NCI-H1105 (cell line): ENCODE measurements around the gene CHID1.

Experiments used
- DNase-seq: peaks from one replicate; lab custom pipeline; 2025; lab: John Stamatoyannopoulos, UW

The CHID1 gene

DNA sequence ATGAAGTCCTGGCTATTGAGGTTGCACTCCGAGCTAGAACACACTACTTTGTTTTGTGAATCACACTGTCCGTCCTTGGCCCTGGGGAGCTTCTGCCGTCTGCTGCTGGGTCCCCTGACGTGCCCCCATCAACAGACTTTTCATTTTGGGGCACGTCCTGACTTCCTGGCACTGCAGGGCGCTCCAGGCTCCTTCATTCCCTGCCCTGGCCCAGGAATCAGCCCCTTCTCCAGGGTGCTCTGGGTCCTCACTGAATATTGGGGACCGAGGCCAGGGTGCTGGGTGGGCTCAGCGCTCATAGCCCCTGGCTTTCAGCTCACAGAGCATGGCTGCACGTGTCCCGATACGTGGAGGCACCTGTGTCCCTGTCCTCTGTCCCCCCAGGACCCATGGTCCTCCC, 45.7 kb downstream of the CHID1 start:
- DNase-seq, result no peak

- DNase-seq, result no peak
Observed at GRCh38 chr11:863910-864827, 46.4 kb downstream of the CHID1 start.

GRCh38 chr11:863023-863909, 47.3 kb downstream of the CHID1 start:
- DNase-seq, result no peak

DNA sequence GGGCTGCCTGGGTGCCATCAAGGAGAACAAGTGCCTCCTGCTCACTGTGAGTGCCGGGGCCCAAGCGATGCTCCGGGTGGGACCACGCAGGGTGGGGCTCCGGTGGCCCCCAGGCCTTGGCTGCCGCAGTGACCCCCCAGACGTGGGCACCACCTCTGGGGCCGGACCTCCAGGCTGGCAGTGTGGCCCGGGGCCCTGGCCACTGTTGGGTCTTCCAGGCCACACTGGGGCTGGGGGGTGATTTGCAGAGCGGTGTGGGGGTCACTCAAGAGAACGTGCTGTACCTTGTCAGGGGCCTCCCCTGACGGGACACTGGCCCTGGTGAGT, 48.0 kb downstream of the CHID1 start:
- DNase-seq, result no peak

- no peak for DNase-seq
Observed at GRCh38 chr11:862081-862661, 48.4 kb downstream of the CHID1 start.

GRCh38 chr11:861105-861479, 49.5 kb downstream of the CHID1 start:
- DNase-seq, result no peak

GRCh38 chr11:860234-861104, 50.1 kb downstream of the CHID1 start:
- DNase-seq, result no peak

- peak; percentile 88 for DNase-seq
Observed at GRCh38 chr11:859394-860131, 51.0 kb downstream of the CHID1 start.

- DNase-seq, result no peak
Observed at GRCh38 chr11:858762-859339, 51.8 kb downstream of the CHID1 start.

- no peak for DNase-seq
Observed at GRCh38 chr11:858053-858761, 52.4 kb downstream of the CHID1 start.

DNA sequence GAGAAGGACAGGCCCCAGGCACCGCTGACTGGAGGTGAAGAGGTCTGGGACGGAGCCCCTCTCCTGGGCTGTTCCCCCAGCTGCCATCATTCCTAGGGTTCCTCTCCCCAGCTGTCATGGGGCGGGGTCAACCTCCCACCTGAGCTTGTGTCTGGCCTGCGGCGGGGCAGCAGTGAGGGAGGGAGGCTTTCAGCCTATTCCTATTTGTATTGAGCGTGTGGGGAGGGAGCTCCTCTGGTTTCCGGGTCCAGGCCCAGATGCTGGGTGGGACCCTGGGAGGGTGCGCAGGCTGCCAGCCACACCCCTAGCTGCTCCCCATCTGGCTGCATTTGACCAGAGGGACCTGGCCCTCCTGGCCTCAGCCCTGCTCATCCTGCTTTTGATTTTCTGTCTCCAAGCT, 54.2 kb downstream of the CHID1 start:
- no peak for DNase-seq

DNA sequence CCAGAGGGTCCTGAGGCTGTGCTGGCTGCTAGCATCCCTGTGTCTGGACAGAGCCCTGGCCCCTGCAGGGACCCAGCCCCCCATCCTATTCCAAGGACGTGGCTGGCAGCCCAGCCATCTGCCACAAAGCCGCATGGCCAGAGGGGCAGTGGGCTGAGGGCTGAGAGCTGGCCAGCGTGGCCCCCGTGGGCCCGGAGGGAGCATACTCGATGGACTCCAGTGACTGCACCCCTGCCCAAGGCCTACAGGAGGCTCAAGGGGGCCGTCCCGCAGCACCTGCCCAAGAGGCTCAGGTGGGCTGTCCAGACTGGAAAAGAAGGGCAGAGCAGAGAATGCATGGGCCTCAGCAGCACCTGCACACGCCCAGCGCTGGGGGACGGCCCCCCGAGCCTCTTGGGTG, 54.8 kb downstream of the CHID1 start:
- DNase-seq, result no peak

- no peak for DNase-seq
Observed at GRCh38 chr11:855330-855674, 55.3 kb downstream of the CHID1 start.

DNA sequence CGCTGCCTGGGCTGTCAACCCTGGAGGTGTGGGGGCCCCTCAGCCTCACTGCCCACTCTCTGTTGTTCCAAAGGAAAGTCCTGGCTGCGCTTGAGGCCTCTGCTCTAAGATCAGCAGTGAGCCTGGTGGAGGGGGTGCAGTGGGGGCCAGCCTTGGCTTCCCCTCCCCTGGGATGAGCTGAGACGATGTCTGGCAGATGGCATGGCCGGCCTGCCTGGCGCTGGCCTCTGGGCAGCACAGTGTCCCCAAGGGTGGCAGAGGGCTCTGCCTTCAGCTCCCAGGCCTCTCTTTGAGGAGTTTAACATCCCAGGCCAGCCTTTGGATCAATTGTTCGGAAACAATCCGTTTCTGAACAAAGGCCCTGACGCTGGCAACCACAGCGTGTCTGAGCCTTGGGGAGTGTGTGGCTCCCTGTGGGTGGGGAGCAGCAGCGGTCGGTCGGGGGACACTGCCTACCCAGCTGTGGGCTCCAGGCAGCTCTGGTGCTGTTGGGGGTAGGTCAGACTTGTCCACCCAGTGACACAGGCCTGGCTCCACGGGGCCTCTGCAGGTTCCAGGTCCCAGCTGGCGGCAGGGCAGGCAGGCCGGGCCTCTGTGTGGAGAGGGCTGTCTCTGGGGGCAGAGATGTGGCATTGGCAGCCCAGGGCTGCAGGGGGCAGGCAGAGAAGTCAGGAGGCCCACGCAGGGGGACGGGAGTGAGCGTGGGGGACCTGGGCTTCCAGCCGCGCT, 55.8 kb downstream of the CHID1 start:
- no peak for DNase-seq

DNA sequence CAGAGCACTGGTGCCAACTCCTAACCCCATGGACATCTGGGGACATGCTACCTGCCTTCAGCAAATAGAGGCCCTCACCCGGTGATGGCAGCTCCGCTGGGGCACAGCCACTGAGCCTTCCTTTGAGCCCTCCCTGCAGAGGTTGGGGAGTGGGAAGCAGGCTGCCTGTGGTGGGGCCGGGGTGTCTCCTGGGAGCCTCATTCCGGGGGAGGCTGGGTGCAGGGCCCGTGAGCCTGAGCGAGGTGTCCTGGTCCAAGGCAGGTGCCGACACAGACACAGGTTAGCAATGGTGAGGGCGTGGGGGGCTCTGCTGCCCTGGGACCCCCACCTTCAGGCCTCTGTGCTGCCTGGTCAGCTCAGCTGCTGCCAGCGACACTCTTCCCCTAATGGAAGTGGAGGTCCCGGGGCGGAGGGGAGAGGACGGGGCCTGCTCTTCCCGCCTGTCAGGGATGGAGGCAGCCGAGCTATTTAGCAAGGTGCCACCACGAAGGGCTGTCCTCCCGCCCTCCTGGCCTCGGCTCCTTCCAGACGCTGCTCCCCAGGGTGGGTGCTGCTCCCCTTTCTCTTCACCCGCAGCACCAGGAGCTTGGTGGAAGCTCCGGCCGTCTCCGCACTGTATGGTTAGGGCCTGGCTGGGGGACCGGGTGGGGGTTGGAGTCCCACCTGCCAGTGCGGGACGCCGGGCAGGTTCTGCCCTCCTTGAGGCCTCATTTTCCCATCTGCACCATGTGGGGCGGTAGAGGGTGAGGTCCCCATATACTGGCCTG, 56.7 kb downstream of the CHID1 start:
- DNase-seq, result no peak

DNA sequence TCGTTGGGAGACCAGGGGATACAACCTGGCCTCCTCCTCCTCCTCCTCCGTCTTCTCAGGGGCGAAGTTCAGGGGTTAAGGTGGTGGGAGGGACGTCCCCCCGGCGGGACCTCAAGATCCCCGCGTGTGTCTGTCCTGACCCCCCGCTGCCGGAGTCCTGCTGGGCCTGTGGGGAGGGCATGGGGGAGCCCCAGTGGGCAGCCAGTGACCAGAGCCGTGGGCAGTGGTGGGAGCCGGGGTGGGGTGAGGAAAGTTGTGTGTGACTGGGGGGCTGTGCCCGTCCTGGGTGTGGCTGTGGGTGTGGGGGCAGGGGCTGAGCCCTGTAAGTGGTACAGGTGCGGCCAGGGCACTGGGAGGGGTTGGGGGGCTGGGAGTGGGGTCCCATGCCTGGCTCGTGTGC, 57.8 kb downstream of the CHID1 start:
- DNase-seq, result no peak

- peak; percentile 25 for DNase-seq
Observed at GRCh38 chr11:850775-851763, 59.5 kb downstream of the CHID1 start.
